ENCODE data around the gene C3. TPM values are rescaled to one million over a fixed set of nuclear protein-coding genes. Genes with fewer than 3 reads are reported as not detected.

C3 gene
- total and polyA plus RNA-seq, 2 experiments from 2014 or later, result 5.1 to 17.7 TPM

DNA sequence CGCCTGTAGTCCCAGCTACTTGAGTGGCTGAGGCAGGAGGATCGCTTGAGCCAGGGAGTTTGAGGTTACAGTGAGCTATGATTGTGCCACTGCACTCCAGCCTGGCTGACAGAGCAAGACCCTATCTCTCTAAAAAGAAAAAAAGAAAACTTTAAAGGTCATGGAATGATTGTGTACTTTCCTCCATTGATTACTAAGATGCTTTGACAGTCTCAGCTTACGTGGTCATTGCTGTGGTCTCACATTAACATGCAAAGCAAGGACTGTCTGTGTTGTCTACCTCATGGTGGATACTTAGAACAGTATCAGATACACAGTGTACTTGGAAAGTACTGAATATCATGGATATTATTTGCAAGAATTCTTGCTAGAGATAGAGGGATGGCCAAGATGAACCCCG lies 36.5 kb downstream of the C3 start:
- Histone ChIP-seq H3F3A (replicated peaks; ENCODE audit: low read depth) (no peaks in the 10 kb centered on the region), H3K27me3 (ENCODE audit: insufficient read depth) (no peaks in the 10 kb centered on the region), H3K4me3 (no peak overlapping the region), H3K4me2 (no peak overlapping the region), H3K4me1 (ENCODE audit: insufficient read depth) (no peaks in the 10 kb centered on the region), H3K9me2 (ENCODE audit: insufficient read depth) (no peaks in the 10 kb centered on the region), H3K79me2 (replicated peaks; ENCODE audit: insufficient read depth) (no peaks in the 10 kb centered on the region), H3K27ac (ENCODE audit: low read depth) (no peak overlapping the region), H3K36me3 (ENCODE audit: insufficient read depth) (no peaks in the 10 kb centered on the region), H2AFZ (no peak overlapping the region), H4K20me1 (replicated peaks; ENCODE audit: insufficient read depth) (no peaks in the 10 kb centered on the region)
- Mint-ChIP-seq H3K4me1 (no peaks in the 10 kb centered on the region), H3K9me3 (peaks cover 93% of the 10 kb centered on the region), H3K36me3 (ENCODE audit: low read depth) (peaks cover 54% of the 10 kb centered on the region), H3K4me3 (no peak overlapping the region), H3K27ac (no peak overlapping the region), H3K27me3 (ENCODE audit: insufficient read depth, low read depth, poor library complexity) (peaks cover 7% of the 10 kb centered on the region)
- TF ChIP-seq NANOG (IDR thresholded peaks at IDR 0.05; ENCODE audit: borderline replicate concordance) (no peak), STAT1 (IDR thresholded peaks at IDR 0.05; ENCODE audit: unreplicated experiment) (no peak), CREB1 (CRISPR knock-in tag; IDR thresholded peaks at IDR 0.05; ENCODE audit: low read depth) (no peak), JUNB (IDR thresholded peaks at IDR 0.05; ENCODE audit: unreplicated experiment) (no peak), EZH2 (IDR thresholded peaks at IDR 0.05; ENCODE audit: low read depth, unreplicated experiment) (no peak), ZNF114 (CRISPR knock-in tag; IDR thresholded peaks at IDR 0.05) (no peak), ZNF331 (CRISPR knock-in tag; IDR thresholded peaks at IDR 0.05; ENCODE audit: low read depth) (no peak), POLR2AphosphoS5 (IDR thresholded peaks at IDR 0.05; ENCODE audit: low read depth) (no peak), EZH2phosphoT487 (IDR thresholded peaks at IDR 0.05; ENCODE audit: unreplicated experiment) (no peak)
- TF ChIP-seq, protein P1, sequence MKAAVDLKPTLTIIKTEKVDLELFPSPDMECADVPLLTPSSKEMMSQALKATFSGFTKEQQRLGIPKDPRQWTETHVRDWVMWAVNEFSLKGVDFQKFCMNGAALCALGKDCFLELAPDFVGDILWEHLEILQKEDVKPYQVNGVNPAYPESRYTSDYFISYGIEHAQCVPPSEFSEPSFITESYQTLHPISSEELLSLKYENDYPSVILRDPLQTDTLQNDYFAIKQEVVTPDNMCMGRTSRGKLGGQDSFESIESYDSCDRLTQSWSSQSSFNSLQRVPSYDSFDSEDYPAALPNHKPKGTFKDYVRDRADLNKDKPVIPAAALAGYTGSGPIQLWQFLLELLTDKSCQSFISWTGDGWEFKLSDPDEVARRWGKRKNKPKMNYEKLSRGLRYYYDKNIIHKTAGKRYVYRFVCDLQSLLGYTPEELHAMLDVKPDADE (IDR thresholded peaks at IDR 0.05), result no peak
- TF ChIP-seq, protein P2, sequence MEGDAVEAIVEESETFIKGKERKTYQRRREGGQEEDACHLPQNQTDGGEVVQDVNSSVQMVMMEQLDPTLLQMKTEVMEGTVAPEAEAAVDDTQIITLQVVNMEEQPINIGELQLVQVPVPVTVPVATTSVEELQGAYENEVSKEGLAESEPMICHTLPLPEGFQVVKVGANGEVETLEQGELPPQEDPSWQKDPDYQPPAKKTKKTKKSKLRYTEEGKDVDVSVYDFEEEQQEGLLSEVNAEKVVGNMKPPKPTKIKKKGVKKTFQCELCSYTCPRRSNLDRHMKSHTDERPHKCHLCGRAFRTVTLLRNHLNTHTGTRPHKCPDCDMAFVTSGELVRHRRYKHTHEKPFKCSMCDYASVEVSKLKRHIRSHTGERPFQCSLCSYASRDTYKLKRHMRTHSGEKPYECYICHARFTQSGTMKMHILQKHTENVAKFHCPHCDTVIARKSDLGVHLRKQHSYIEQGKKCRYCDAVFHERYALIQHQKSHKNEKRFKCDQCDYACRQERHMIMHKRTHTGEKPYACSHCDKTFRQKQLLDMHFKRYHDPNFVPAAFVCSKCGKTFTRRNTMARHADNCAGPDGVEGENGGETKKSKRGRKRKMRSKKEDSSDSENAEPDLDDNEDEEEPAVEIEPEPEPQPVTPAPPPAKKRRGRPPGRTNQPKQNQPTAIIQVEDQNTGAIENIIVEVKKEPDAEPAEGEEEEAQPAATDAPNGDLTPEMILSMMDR (conservative IDR thresholded peaks at IDR 0.05; ENCODE audit: low read depth in 2 of 2), result no peak
- TF ChIP-seq, protein P3, sequence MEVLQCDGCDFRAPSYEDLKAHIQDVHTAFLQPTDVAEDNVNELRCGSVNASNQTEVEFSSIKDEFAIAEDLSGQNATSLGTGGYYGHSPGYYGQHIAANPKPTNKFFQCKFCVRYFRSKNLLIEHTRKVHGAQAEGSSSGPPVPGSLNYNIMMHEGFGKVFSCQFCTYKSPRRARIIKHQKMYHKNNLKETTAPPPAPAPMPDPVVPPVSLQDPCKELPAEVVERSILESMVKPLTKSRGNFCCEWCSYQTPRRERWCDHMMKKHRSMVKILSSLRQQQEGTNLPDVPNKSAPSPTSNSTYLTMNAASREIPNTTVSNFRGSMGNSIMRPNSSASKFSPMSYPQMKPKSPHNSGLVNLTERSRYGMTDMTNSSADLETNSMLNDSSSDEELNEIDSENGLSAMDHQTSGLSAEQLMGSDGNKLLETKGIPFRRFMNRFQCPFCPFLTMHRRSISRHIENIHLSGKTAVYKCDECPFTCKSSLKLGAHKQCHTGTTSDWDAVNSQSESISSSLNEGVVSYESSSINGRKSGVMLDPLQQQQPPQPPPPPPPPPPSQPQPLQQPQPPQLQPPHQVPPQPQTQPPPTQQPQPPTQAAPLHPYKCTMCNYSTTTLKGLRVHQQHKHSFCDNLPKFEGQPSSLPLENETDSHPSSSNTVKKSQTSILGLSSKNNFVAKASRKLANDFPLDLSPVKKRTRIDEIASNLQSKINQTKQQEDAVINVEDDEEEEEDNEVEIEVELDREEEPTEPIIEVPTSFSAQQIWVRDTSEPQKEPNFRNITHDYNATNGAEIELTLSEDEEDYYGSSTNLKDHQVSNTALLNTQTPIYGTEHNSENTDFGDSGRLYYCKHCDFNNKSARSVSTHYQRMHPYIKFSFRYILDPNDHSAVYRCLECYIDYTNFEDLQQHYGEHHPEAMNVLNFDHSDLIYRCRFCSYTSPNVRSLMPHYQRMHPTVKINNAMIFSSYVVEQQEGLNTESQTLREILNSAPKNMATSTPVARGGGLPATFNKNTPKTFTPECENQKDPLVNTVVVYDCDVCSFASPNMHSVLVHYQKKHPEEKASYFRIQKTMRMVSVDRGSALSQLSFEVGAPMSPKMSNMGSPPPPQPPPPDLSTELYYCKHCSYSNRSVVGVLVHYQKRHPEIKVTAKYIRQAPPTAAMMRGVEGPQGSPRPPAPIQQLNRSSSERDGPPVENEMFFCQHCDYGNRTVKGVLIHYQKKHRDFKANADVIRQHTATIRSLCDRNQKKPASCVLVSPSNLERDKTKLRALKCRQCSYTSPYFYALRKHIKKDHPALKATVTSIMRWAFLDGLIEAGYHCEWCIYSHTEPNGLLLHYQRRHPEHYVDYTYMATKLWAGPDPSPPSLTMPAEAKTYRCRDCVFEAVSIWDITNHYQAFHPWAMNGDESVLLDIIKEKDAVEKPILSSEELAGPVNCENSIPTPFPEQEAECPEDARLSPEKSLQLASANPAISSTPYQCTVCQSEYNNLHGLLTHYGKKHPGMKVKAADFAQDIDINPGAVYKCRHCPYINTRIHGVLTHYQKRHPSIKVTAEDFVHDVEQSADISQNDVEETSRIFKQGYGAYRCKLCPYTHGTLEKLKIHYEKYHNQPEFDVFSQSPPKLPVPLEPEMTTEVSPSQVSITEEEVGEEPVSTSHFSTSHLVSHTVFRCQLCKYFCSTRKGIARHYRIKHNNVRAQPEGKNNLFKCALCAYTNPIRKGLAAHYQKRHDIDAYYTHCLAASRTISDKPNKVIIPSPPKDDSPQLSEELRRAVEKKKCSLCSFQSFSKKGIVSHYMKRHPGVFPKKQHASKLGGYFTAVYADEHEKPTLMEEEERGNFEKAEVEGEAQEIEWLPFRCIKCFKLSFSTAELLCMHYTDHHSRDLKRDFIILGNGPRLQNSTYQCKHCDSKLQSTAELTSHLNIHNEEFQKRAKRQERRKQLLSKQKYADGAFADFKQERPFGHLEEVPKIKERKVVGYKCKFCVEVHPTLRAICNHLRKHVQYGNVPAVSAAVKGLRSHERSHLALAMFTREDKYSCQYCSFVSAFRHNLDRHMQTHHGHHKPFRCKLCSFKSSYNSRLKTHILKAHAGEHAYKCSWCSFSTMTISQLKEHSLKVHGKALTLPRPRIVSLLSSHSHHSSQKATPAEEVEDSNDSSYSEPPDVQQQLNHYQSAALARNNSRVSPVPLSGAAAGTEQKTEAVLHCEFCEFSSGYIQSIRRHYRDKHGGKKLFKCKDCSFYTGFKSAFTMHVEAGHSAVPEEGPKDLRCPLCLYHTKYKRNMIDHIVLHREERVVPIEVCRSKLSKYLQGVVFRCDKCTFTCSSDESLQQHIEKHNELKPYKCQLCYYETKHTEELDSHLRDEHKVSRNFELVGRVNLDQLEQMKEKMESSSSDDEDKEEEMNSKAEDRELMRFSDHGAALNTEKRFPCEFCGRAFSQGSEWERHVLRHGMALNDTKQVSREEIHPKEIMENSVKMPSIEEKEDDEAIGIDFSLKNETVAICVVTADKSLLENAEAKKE (CRISPR knock-in tag; IDR thresholded peaks at IDR 0.05), result no peak
- TF ChIP-seq, protein P4, sequence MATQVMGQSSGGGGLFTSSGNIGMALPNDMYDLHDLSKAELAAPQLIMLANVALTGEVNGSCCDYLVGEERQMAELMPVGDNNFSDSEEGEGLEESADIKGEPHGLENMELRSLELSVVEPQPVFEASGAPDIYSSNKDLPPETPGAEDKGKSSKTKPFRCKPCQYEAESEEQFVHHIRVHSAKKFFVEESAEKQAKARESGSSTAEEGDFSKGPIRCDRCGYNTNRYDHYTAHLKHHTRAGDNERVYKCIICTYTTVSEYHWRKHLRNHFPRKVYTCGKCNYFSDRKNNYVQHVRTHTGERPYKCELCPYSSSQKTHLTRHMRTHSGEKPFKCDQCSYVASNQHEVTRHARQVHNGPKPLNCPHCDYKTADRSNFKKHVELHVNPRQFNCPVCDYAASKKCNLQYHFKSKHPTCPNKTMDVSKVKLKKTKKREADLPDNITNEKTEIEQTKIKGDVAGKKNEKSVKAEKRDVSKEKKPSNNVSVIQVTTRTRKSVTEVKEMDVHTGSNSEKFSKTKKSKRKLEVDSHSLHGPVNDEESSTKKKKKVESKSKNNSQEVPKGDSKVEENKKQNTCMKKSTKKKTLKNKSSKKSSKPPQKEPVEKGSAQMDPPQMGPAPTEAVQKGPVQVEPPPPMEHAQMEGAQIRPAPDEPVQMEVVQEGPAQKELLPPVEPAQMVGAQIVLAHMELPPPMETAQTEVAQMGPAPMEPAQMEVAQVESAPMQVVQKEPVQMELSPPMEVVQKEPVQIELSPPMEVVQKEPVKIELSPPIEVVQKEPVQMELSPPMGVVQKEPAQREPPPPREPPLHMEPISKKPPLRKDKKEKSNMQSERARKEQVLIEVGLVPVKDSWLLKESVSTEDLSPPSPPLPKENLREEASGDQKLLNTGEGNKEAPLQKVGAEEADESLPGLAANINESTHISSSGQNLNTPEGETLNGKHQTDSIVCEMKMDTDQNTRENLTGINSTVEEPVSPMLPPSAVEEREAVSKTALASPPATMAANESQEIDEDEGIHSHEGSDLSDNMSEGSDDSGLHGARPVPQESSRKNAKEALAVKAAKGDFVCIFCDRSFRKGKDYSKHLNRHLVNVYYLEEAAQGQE (IDR thresholded peaks at IDR 0.05; ENCODE audit: unreplicated experiment), result no peak
- no peak for ATAC-seq
- no peak for DNase-seq (ENCODE audit: low spot score)

All from GM23338 (cell line).